Testis (tissue), 3 donors: ENCODE measurements around the gene NFIX. TPM values are rescaled to one million over a fixed set of nuclear protein-coding genes. Genes with fewer than 3 reads are reported as not detected.
A peak's percentile ranks its signal among the peaks of the same experiment; 100 is the strongest.

Source experiments
- DNase-seq: peaks from one replicate; pipeline ENCODE4 v3.0.0-alpha.2; 2019
- H3K27ac ChIP-seq, 2 donors: fragments of 200-600 bp; sonication (generic); one replicate each; pipeline ENCODE4 v1.5.1; 2019
- H3K27me3 ChIP-seq: fragments of 200-600 bp; sonication (generic); one replicate; pipeline ENCODE4 v1.5.1; 2019
- H3K36me3 ChIP-seq: fragments of 200-600 bp; sonication (generic); one replicate; pipeline ENCODE4 v1.5.1; 2017; ENCODE audit warnings: low read depth; ENCODE audit errors: missing control alignments
- H3K4me1 ChIP-seq: fragments of 200-600 bp; sonication (generic); one replicate; pipeline ENCODE4 v1.5.1; 2019
- H3K4me3 ChIP-seq, 2 donors: fragments of 200-600 bp; sonication (generic); one replicate each; pipeline ENCODE4 v1.5.1; 2017 to 2019
- H3K9me3 ChIP-seq: fragments of 200-600 bp; sonication (generic); one replicate; pipeline ENCODE4 v1.5.1; 2017
- POLR2A ChIP-seq: fragments of 450-650 bp; IDR thresholded peaks from one replicate; pipeline ENCODE4 v1.6.1; 2017; ENCODE audit warnings: antibody characterized with exemption, mild to moderate bottlenecking, moderate library complexity
- WGBS, 2 donors: methylation state at CpG; one replicate each; pipeline ENCODE4 v1.1.5; 2018; 5-methylcytosine and 5-hydroxymethylcytosine counted together
- intact Hi-C: fragments of 100-400 bp; cut with DNase I; formaldehyde crosslinking; loops from one replicate; pipeline ENCODE4 v1.15.1; 2023; ENCODE audit warnings: low total_unique reads
- polyA plus RNA-seq: library from polyadenylated mRNA; stranded (reverse); fragments of 350-450 nt; fragmentation: Illumina TruSeq; extraction: RNeasy Lipid Tissue Mini Kit (QIAGEN cat#74804); gene quantifications from one replicate; pipeline ENCODE4 v1.2.3, GENCODE V29; 2014; ENCODE audit warnings: low read depth, low replicate concordance; ENCODE audit not compliant: insufficient read depth
- total RNA-seq, 2 donors: library from RNA; depleted of rRNA; stranded (reverse); fragments of >200 nt; gene quantifications; one replicate each; pipeline ENCODE4 v1.2.3, GENCODE V29; 2016
- TF ChIP-seq, protein P1 (sequence below), 3 experiments: fragments of 450-650 bp in 2 of 3; fragments of 200-600 bp in 1 of 3; sonication (generic) in 1 of 3; IDR thresholded peaks; one replicate each; pipeline ENCODE4 v1.5.1; 2016 to 2019; ENCODE audit warnings: antibody characterized with exemption in 3 of 3, mild to moderate bottlenecking in 2 of 3, moderate library complexity in 1 of 3

Gene NFIX
- total and polyA plus RNA-seq, 3 donors from 2014 or later, result 47.4 to 62.4 (median 51.7) TPM

DNA sequence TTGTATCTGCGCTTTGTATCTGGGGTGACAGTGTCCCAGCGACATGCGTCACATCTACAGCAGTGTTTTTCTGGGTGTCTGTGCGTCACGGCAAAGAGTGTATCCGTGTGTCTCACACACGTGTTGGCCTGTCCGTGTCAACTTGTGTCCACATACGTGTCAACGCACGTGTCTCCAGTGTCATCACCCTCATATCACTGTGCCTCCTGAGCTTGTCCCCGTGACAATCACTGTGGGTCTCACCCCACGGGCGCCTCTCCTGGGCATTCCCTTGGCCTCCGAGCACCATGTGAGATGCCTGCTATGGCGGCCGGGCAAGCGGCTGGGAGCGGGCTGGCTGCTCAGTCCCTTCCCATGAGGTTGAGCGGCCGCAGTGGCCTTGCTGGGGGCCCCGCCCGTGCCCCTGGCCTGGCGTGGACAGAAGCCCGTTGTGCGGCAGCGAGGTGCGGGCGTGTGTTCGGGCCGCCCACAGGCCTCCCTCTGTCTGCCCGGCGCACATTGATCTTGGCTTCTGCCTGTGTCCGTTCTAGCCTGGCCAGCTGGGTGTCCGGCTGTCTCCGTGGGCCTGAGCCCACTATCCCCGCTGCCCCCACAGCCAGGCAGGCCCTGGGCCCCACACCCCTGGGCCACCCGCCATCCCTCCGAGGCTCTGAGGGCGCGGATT is 6.4 kb downstream of the NFIX start:
- no peaks in the 10 kb centered on the region for H3K9me3 ChIP-seq
- peak overlapping the region; percentile 72 to 86 for H3K27ac ChIP-seq
- intact Hi-C loops, result no loop called here
- peak; percentile 40 for DNase-seq
- peaks cover 34% of the 10 kb centered on the region for H3K4me1 ChIP-seq
- H3K4me3 ChIP-seq, result no peak overlapping the region
- no peaks in the 10 kb centered on the region for H3K27me3 ChIP-seq
- no peaks in the 10 kb centered on the region for H3K36me3 ChIP-seq
- TF ChIP-seq, protein P1, sequence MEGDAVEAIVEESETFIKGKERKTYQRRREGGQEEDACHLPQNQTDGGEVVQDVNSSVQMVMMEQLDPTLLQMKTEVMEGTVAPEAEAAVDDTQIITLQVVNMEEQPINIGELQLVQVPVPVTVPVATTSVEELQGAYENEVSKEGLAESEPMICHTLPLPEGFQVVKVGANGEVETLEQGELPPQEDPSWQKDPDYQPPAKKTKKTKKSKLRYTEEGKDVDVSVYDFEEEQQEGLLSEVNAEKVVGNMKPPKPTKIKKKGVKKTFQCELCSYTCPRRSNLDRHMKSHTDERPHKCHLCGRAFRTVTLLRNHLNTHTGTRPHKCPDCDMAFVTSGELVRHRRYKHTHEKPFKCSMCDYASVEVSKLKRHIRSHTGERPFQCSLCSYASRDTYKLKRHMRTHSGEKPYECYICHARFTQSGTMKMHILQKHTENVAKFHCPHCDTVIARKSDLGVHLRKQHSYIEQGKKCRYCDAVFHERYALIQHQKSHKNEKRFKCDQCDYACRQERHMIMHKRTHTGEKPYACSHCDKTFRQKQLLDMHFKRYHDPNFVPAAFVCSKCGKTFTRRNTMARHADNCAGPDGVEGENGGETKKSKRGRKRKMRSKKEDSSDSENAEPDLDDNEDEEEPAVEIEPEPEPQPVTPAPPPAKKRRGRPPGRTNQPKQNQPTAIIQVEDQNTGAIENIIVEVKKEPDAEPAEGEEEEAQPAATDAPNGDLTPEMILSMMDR (IDR thresholded peaks at IDR 0.05), result no peak
- no peak for TF ChIP-seq POLR2A
- 46 to 52% methylated on average over 14 to 41 of the region's 41 CpGs for WGBS, 2 donors

DNA sequence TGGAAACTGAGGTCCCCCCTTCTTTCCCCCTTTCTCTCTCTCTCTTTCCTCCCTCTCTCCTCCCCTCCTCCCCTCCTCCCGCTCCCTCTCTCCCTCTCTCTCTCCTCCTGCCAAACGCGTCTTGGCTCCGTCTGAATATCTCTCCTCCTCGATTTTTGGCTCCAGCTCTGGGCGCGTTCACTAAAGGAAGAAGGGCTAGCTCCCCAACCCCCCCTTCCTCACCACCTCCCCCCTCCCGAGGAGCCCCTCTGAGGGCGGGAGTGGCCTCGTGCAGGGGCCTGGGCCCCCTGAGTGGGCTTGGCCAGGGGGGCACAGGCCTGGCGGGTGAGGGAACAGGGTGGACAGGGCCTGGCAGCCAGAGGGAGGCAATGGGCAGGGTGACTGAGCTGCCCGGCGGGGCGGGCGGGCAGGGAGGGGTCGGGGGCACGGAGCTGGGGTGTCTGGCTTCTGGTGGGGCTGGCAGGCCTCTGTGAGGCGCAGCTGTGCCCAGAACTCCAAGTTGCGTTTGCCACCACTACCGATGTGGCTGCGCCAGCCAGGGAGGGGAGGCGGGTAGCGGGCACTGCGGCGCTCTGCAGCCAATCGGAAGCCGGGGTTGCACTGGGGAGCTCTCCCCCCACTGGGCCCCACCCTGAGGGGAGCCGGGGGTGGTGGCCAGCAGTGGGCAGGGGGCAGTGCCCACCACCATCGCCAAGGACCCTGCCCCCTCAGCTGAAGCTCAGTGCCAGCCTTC is 7.1 kb downstream of the NFIX start:
- H3K27ac ChIP-seq, result peak overlapping the region; percentile 72 to 86
- intact Hi-C loops, result no loop called here
- H3K36me3 ChIP-seq, result no peaks in the 10 kb centered on the region
- WGBS, 2 donors, result 42 to 43% methylated on average over 7 to 29 of the region's 29 CpGs
- H3K27me3 ChIP-seq, result no peaks in the 10 kb centered on the region
- TF ChIP-seq POLR2A, result no peak
- TF ChIP-seq, protein P1 (IDR thresholded peaks at IDR 0.05), result no peak
- no peaks in the 10 kb centered on the region for H3K9me3 ChIP-seq
- no peak overlapping the region for H3K4me3 ChIP-seq
- peak; percentile 77 for DNase-seq
- peaks cover 34% of the 10 kb centered on the region for H3K4me1 ChIP-seq

DNA sequence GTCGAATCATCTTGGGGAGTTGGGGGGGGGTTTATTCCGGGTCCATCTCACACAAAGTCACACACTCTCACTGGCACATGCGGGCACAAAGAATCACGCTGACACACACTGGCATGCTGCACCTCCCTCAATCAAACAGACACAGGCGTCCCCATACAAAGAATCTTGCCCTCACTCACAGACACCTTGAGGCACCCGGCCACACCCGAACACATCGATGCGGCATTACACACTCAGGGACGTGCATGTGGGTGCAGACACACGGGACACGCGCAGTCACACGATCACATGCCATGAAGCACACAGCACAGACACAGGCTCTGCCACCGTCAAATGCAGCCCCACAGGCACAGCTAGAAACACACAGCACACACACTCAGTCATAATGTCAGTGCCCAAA is 7.8 kb downstream of the NFIX start:
- H3K9me3 ChIP-seq, result no peaks in the 10 kb centered on the region
- TF ChIP-seq POLR2A, result no peak
- TF ChIP-seq, protein P1 (IDR thresholded peaks at IDR 0.05), result no peak
- DNase-seq, result no peak
- intact Hi-C loops, result no loop called here
- WGBS, 2 donors, result 75 to 88% methylated on average over 4 to 15 of the region's 15 CpGs
- no peak overlapping the region for H3K4me3 ChIP-seq
- H3K27ac ChIP-seq, result no peak overlapping the region
- no peaks in the 10 kb centered on the region for H3K36me3 ChIP-seq
- peaks cover 37% of the 10 kb centered on the region for H3K4me1 ChIP-seq
- no peaks in the 10 kb centered on the region for H3K27me3 ChIP-seq

DNA sequence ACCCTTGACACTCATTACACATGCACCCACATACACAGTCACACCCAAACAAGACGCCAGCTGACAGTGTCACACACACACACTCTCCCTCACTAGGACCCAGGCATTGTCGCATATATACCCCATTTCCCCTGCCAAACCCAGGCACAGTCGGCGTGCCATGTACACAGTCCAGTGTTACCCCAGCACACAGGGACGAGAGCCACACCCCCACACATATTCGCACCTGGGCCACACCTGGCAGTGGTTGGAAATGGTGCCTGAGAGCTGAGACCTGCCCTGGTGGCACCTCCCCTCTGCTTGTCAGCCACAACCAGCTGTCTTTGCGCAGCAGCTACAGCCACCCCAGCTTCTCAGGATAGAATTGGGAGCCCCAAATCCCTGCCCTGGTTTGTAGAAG is 9.0 kb downstream of the NFIX start:
- Histone ChIP-seq H3K9me3 (no peaks in the 10 kb centered on the region), H3K4me3 (no peak overlapping the region), H3K27me3 (no peaks in the 10 kb centered on the region), H3K36me3 (no peaks in the 10 kb centered on the region), H3K27ac (no peak overlapping the region), H3K4me1 (peaks cover 48% of the 10 kb centered on the region)
- DNase-seq, result no peak
- TF ChIP-seq, protein P1 (IDR thresholded peaks at IDR 0.05), result no peak
- TF ChIP-seq POLR2A, result no peak
- WGBS, 2 donors, result 85% methylated on average over 7 of the region's 7 CpGs
- intact Hi-C loops, result no loop called here
